AG09319 (cell line): Measurements from ENCODE around the gene FAM120AOS.

Experiments
- DNase-seq: peaks from one replicate; pipeline ENCODE4 v3.0.0-alpha.2; 2010; ENCODE audit warnings: low read depth; ENCODE audit errors: extremely low read depth
- CTCF ChIP-seq: IDR thresholded peaks from 2 replicates; pipeline ENCODE4 v1.5.1; 2011; ENCODE audit warnings: low read depth, mild to moderate bottlenecking, inconsistent platforms, low read length, moderate library complexity

The FAM120AOS gene

GRCh38 chr9:93432964-93433363 is 20.4 kb downstream of the FAM120AOS start:
- no peak for DNase-seq
- TF ChIP-seq CTCF, result no peak

- no peak for TF ChIP-seq CTCF
These were observed 21.8 kb downstream of the FAM120AOS start for GRCh38 chr9:93431539-93432105.

GRCh38 chr9:93427655-93428379 is 25.6 kb downstream of the FAM120AOS start:
- TF ChIP-seq CTCF, result peak; percentile 9
- no peak for DNase-seq

More at GRCh38 chr9:93431539-93432105, 21.8 kb downstream of the FAM120AOS start:
- DNase-seq, result no peak

GRCh38 chr9:93422977-93423616 is 30.3 kb downstream of the FAM120AOS start:
- no peak for DNase-seq
- TF ChIP-seq CTCF, result no peak

GRCh38 chr9:93419023-93419422 is 34.4 kb downstream of the FAM120AOS start:
- DNase-seq, result no peak

GRCh38 chr9:93417538-93417937 is 35.8 kb downstream of the FAM120AOS start:
- TF ChIP-seq CTCF, result no peak
- DNase-seq, result no peak

More at GRCh38 chr9:93419023-93419422, 34.4 kb downstream of the FAM120AOS start:
- TF ChIP-seq CTCF, result no peak
